ENCODE data around the gene MEIOSIN. TPM values are rescaled to one million over a fixed set of nuclear protein-coding genes. Genes with fewer than 3 reads are reported as not detected.

MEIOSIN gene
- total and polyA plus RNA-seq, 2 donors (not counting 1 experiment from before 2014, with no cell fraction given), result not detected

- no peaks in the 10 kb centered on the region for H3K9me3 ChIP-seq (ENCODE audit: control extremely low read depth in 1 of 3, control insufficient read depth in 2 of 3, insufficient read depth in 1 of 3, low read length in 2 of 3)
- no peak overlapping the region for H3K4me3 Mint-ChIP-seq
- no peak for DNase-seq
- POLR2A ChIA-PET, result interaction anchor here (0.6 kb wide), 1 partner anchor 229 kb away, joined by 3 read pairs; no protein-coding TSS in a partner anchor
- H3K4me3 ChIP-seq (ENCODE audit: control extremely low read depth in 1 of 5, extremely low read depth in 1 of 5, insufficient read depth in 1 of 5, low read depth in 2 of 5, low read length in 4 of 5), result no peak overlapping the region
- CTCF ChIA-PET, result no interaction called here
- no peaks in the 10 kb centered on the region for H3K9me3 Mint-ChIP-seq (ENCODE audit: insufficient read depth)
- H3K9ac ChIP-seq (ENCODE audit: low read length), result no peak overlapping the region
- H3K27me3 Mint-ChIP-seq, result peaks cover 13% of the 10 kb centered on the region
- no peak overlapping the region for H3K27ac Mint-ChIP-seq
- H3K79me2 ChIP-seq (ENCODE audit: control insufficient read depth, insufficient read depth, low read length), result no peaks in the 10 kb centered on the region
- no peaks in the 10 kb centered on the region for H3K4me1 ChIP-seq (ENCODE audit: control insufficient read depth in 2 of 2, insufficient read depth in 2 of 2, low read length in 2 of 2)
- no peak for ATAC-seq (ENCODE audit: low read depth)
- no peak for TF ChIP-seq EZH2 (IDR thresholded peaks at IDR 0.05; ENCODE audit: borderline replicate concordance, insufficient read depth, low read depth, low read length, poor library complexity, severe bottlenecking)
- no peak for TF ChIP-seq CTCF (IDR thresholded peaks at IDR 0.05)
- no peaks in the 10 kb centered on the region for H3K36me3 ChIP-seq (replicated peaks in 1 of 2; ENCODE audit: control extremely low read depth in 1 of 2, control insufficient read depth in 1 of 2, extremely low read depth in 1 of 2, insufficient read depth in 2 of 2, low read length in 1 of 2)
- intact Hi-C loops (cut with micrococcal nuclease), result no loop called here
- no peak overlapping the region for H3K4me2 ChIP-seq (replicated peaks; ENCODE audit: low read depth, low read length, poor library complexity, severe bottlenecking)
- no peaks in the 10 kb centered on the region for H4K20me1 ChIP-seq (ENCODE audit: control insufficient read depth, insufficient read depth, low read length, poor library complexity, severe bottlenecking)
- H3K4me1 Mint-ChIP-seq, result no peaks in the 10 kb centered on the region
- WGBS (ENCODE audit: insufficient coverage), result 92% methylated on average over 7 of the region's 9 CpGs
- no peak overlapping the region for H3K27ac ChIP-seq (ENCODE audit: low read length in 2 of 2)
- peaks cover 0 to 9% (median 0%) of the 10 kb centered on the region in 4 experiments for H3K27me3 ChIP-seq (replicated peaks in 1 of 4; ENCODE audit: control extremely low read depth in 1 of 4, control insufficient read depth in 3 of 4, insufficient read depth in 4 of 4, low read length in 3 of 4)
- H2AFZ ChIP-seq (ENCODE audit: insufficient read depth, low read depth, low read length, poor library complexity, severe bottlenecking), result no peak overlapping the region
These were observed 25.7 kb downstream of the MEIOSIN start for GRCh38 chr19:45758921-45759320.

- TF ChIP-seq CTCF (IDR thresholded peaks at IDR 0.05), result no peak
- no peak for TF ChIP-seq EZH2 (IDR thresholded peaks at IDR 0.05; ENCODE audit: borderline replicate concordance, insufficient read depth, low read depth, low read length, poor library complexity, severe bottlenecking)
- intact Hi-C loops (cut with micrococcal nuclease), result no loop called here
- Histone ChIP-seq H3K9ac (ENCODE audit: low read length) (no peak overlapping the region), H3K36me3 (replicated peaks in 1 of 2; ENCODE audit: control extremely low read depth in 1 of 2, control insufficient read depth in 1 of 2, extremely low read depth in 1 of 2, insufficient read depth in 2 of 2, low read length in 1 of 2) (no peaks in the 10 kb centered on the region), H3K9me3 (ENCODE audit: control extremely low read depth in 1 of 3, control insufficient read depth in 2 of 3, insufficient read depth in 1 of 3, low read length in 2 of 3) (no peaks in the 10 kb centered on the region), H3K4me3 (ENCODE audit: control extremely low read depth in 1 of 5, extremely low read depth in 1 of 5, insufficient read depth in 1 of 5, low read depth in 2 of 5, low read length in 4 of 5) (no peak overlapping the region), H3K4me2 (replicated peaks; ENCODE audit: low read depth, low read length, poor library complexity, severe bottlenecking) (no peak overlapping the region), H2AFZ (ENCODE audit: insufficient read depth, low read depth, low read length, poor library complexity, severe bottlenecking) (no peak overlapping the region), H3K79me2 (ENCODE audit: control insufficient read depth, insufficient read depth, low read length) (no peaks in the 10 kb centered on the region), H3K27ac (ENCODE audit: low read length in 2 of 2) (no peak overlapping the region), H3K27me3 (replicated peaks in 1 of 4; ENCODE audit: control extremely low read depth in 1 of 4, control insufficient read depth in 3 of 4, insufficient read depth in 4 of 4, low read length in 3 of 4) (peaks cover 0 to 28% (median 2%) of the 10 kb centered on the region in 4 experiments), H3K4me1 (ENCODE audit: control insufficient read depth in 2 of 2, insufficient read depth in 2 of 2, low read length in 2 of 2) (no peaks in the 10 kb centered on the region), H4K20me1 (ENCODE audit: control insufficient read depth, insufficient read depth, low read length, poor library complexity, severe bottlenecking) (no peaks in the 10 kb centered on the region)
- POLR2A ChIA-PET, result no interaction called here
- Mint-ChIP-seq H3K4me1 (no peaks in the 10 kb centered on the region), H3K27me3 (peaks cover 17% of the 10 kb centered on the region), H3K27ac (no peak overlapping the region), H3K9me3 (ENCODE audit: insufficient read depth) (no peaks in the 10 kb centered on the region), H3K4me3 (no peak overlapping the region)
- DNase-seq (no peak), ATAC-seq (ENCODE audit: low read depth) (no peak)
- CTCF ChIA-PET, result no interaction called here
- WGBS (ENCODE audit: insufficient coverage), result 88% methylated on average over 17 of the region's 17 CpGs
These were observed 28.5 kb downstream of the MEIOSIN start for GRCh38 chr19:45761714-45762113.

Measured in B cell (primary cell).